H1 (cell line): Measurements from ENCODE around the gene NPHP4.

Experiments used
- BRCA1 ChIP-seq: IDR thresholded peaks from 2 replicates; pipeline ENCODE4 v1.6.1; 2012; ENCODE audit warnings: low read depth, low read length, improper control_type of control experiment
- CEBPB ChIP-seq: IDR thresholded peaks from 2 replicates; pipeline ENCODE4 v1.6.1; 2012; ENCODE audit warnings: low read depth, low read length
- CTCF ChIP-seq, 3 experiments: IDR thresholded peaks; 1 replicate in 2 of 3; 2 replicates in 1 of 3; pipeline versions ENCODE4 v1.5.1 to v1.6.1; 2011; ENCODE audit warnings: low read length in 3 of 3, mild to moderate bottlenecking in 3 of 3, inconsistent platforms in 2 of 3, low read depth in 1 of 3, moderate library complexity in 1 of 3; ENCODE audit not compliant: insufficient read depth in 1 of 3; ENCODE audit errors: control extremely low read depth in 1 of 3
- EP300 ChIP-seq, 2 experiments: IDR thresholded peaks; 1 replicate in 1 of 2; 2 replicates in 1 of 2; pipeline ENCODE4 v1.6.1; 2011 to 2012; ENCODE audit warnings: low read depth in 2 of 2, low read length in 2 of 2, mild to moderate bottlenecking in 2 of 2, borderline replicate concordance in 1 of 2, inconsistent platforms in 1 of 2, moderate library complexity in 1 of 2
- GTF2F1 ChIP-seq: IDR thresholded peaks from 2 replicates; pipeline ENCODE4 v1.6.1; 2012; ENCODE audit warnings: low read depth, low read length, improper control_type of control experiment, borderline replicate concordance
- MAFK ChIP-seq: IDR thresholded peaks from 2 replicates; pipeline ENCODE4 v1.6.1; 2012; ENCODE audit warnings: low read depth, mild to moderate bottlenecking, improper control_type of control experiment, low read length
- POLR2A ChIP-seq, 2 experiments: IDR thresholded peaks; 1 replicate in 1 of 2; 2 replicates in 1 of 2; pipeline ENCODE4 v1.6.1; 2011; ENCODE audit warnings: low read depth in 2 of 2, low read length in 2 of 2, mild to moderate bottlenecking in 2 of 2; ENCODE audit errors: control extremely low read depth in 1 of 2
- POLR2AphosphoS5 ChIP-seq: IDR thresholded peaks from 2 replicates; pipeline ENCODE4 v1.6.1; 2011; ENCODE audit warnings: low read depth, low read length

- TF ChIP-seq CTCF (IDR thresholded peaks at IDR 0.05; ENCODE audit: control extremely low read depth in 1 of 3, insufficient read depth in 1 of 3, low read depth in 1 of 3, low read length in 3 of 3), result no peak
- TF ChIP-seq EP300 (IDR thresholded peaks at IDR 0.05; ENCODE audit: borderline replicate concordance in 1 of 2, low read depth in 2 of 2, low read length in 2 of 2), result no peak
- TF ChIP-seq MAFK, result no peak
- TF ChIP-seq CEBPB, result no peak
- TF ChIP-seq BRCA1, result no peak
- no peak for TF ChIP-seq GTF2F1
- no peak for TF ChIP-seq POLR2A (IDR thresholded peaks at IDR 0.05; ENCODE audit: control extremely low read depth in 1 of 2, low read depth in 2 of 2, low read length in 2 of 2)
- TF ChIP-seq POLR2AphosphoS5, result no peak
Observed at GRCh38 chr1:6023346-6023745, 31.1 kb upstream of the NPHP4 start.
